H1 (cell line): Measurements from ENCODE around the gene MRPL17. TPM values are rescaled to one million over a fixed set of nuclear protein-coding genes. Genes with fewer than 3 reads are reported as not detected.

Source experiments
- GABPA ChIP-seq: IDR thresholded peaks from 2 replicates; pipeline ENCODE4 v1.6.1; 2011; ENCODE audit warnings: mild to moderate bottlenecking, low read length, moderate library complexity, borderline replicate concordance; ENCODE audit not compliant: insufficient read depth
- KDM5A ChIP-seq: fragments of 200-600 bp; IDR thresholded peaks from 2 replicates; pipeline ENCODE4 v1.7.1; 2012; ENCODE audit warnings: mild to moderate bottlenecking, low read length, inconsistent platforms, mixed read lengths
- SIX5 ChIP-seq: IDR thresholded peaks from 2 replicates; pipeline ENCODE4 v1.6.1; 2011; ENCODE audit warnings: mild to moderate bottlenecking, low read depth, low read length
- SP1 ChIP-seq: IDR thresholded peaks from 2 replicates; pipeline ENCODE4 v1.6.1; 2011; ENCODE audit warnings: low read depth, low read length
- YY1 ChIP-seq: IDR thresholded peaks from 2 replicates; pipeline ENCODE4 v1.6.1; 2011; ENCODE audit warnings: low read depth, mild to moderate bottlenecking, low read length
- polyA plus RNA-seq, 7 experiments: library from polyadenylated mRNA; depleted of rRNA in 3 of 7; stranded (reverse) in 5 of 7; unstranded in 2 of 7; fragments of >200 nt in 5 of 7; fragments of 200-250 nt in 2 of 7; gene quantifications; 1 replicate in 5 of 7; 2 replicates in 1 of 7; 4 replicates in 1 of 7; pipeline versions ENCODE4 v1.2.1 to v1.2.3, GENCODE V29; 2011 to 2013; ENCODE audit warnings: missing spikeins in 2 of 7, mixed read lengths in 2 of 7
- total RNA-seq: library from RNA; stranded (reverse); fragmentation: NEBNext Ultra II Directional; extraction: Animal tissue kit (Norgen Biotek cat#: 25700); gene quantifications from 2 replicates; pipeline ENCODE4 v1.2.1, GENCODE V29; 2021

Gene MRPL17
- total and polyA plus RNA-seq, 2 of the 8 experiments (the other 6 are each of a cell fraction or from before 2014, with no cell fraction given) = 55.7 to 70.5 TPM

GRCh38 chr11:6693342-6694228 is 10.4 kb upstream of the MRPL17 start (continued):
- TF ChIP-seq GABPA (no peak), SP1 (no peak), KDM5A (no peak), YY1 (no peak), SIX5 (no peak)
